MCF 10A (cell line): Measurements from ENCODE around the gene NUB1. TPM values are rescaled to one million over a fixed set of nuclear protein-coding genes. Genes with fewer than 3 reads are reported as not detected.

Experiments
- BruUV-seq: library from RNA; stranded (reverse); fragments of 400-500 nt; replicated peaks from 2 replicates; lab custom pipeline; 2021; lab: Mats Ljungman, UMichigan
- CTCF ChIA-PET: fragments of 300-600 bp; sonication (Branson Sonifier 250); formaldehyde crosslinking; extraction: SDS; loops from one replicate; lab custom pipeline; 2021; ENCODE audit warnings: antibody characterized with exemption, inconsistent platforms; lab: Yijun Ruan, JAX
- POLR2A ChIA-PET: fragments of 300-600, 350-650 bp; sonication (Branson Sonifier 250); formaldehyde crosslinking; extraction: SDS; loops from one replicate; lab custom pipeline; 2020; ENCODE audit warnings: antibody characterized with exemption, inconsistent platforms; lab: Yijun Ruan, JAX
- DNase-seq: peaks from one replicate; pipeline ENCODE4 v3.0.0-alpha.2; 2018; ENCODE audit not compliant: unreplicated experiment
- H3K27ac Mint-ChIP-seq: one replicate; pipeline ENCODE4 v1.8.0; 2022; ENCODE audit warnings: mild to moderate bottlenecking, low read depth, mixed read lengths; ENCODE audit not compliant: unreplicated experiment
- H3K27me3 Mint-ChIP-seq: one replicate; pipeline ENCODE4 v1.8.0; 2022; ENCODE audit warnings: mixed read lengths; ENCODE audit not compliant: insufficient read depth, unreplicated experiment
- H3K36me3 Mint-ChIP-seq: one replicate; pipeline ENCODE4 v1.8.0; 2022; ENCODE audit warnings: mild to moderate bottlenecking, moderate library complexity, mixed read lengths; ENCODE audit not compliant: insufficient read depth, unreplicated experiment
- H3K4me1 Mint-ChIP-seq: one replicate; pipeline ENCODE4 v1.8.0; 2022; ENCODE audit warnings: mixed read lengths; ENCODE audit not compliant: insufficient read depth, unreplicated experiment
- H3K4me3 Mint-ChIP-seq: one replicate; pipeline ENCODE4 v1.8.0; 2022; ENCODE audit warnings: mild to moderate bottlenecking, moderate library complexity, mixed read lengths; ENCODE audit not compliant: unreplicated experiment
- H3K9me3 Mint-ChIP-seq: one replicate; pipeline ENCODE4 v1.8.0; 2022; ENCODE audit warnings: mixed read lengths; ENCODE audit not compliant: unreplicated experiment
- CTCF ChIP-seq: fragments of 200-600 bp; IDR thresholded peaks from one replicate; pipeline ENCODE4 v1.8.0; 2022; ENCODE audit warnings: antibody characterized with exemption, mild to moderate bottlenecking; ENCODE audit not compliant: unreplicated experiment
- intact Hi-C: fragments of 100-400 bp; cut with micrococcal nuclease; formaldehyde crosslinking; loops from 2 replicates; pipeline ENCODE4 v1.14.1; 2022
- total RNA-seq: library from RNA; stranded (reverse); gene quantifications from 2 replicates; pipeline ENCODE4 v1.2.3, GENCODE V29; 2022

NUB1 gene
- total RNA-seq, 1 experiment from 2014 or later, result 53.3 TPM

DNA sequence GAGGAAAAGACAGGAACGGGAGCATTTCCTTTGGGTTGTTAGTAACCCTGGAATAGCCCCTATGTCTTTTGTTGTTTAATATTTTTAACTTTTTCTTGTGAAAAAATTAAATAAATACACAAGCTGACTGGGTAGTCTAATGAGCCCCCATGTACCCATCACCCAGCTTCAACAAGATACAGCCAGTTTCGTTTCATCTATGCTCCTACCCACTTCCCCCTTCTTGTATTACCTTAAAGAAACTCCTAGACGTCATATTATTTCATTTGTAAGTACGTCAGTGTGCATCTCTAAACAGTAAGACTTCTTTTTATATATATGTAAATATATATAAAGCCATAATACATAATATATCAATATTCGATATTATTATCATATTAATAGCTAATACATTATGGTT lies 42.8 kb upstream of the NUB1 start:
- H3K4me3 Mint-ChIP-seq, result no peak overlapping the region
- no peaks in the 10 kb centered on the region for H3K36me3 Mint-ChIP-seq
- H3K9me3 Mint-ChIP-seq, result no peaks in the 10 kb centered on the region
- no peak for TF ChIP-seq CTCF
- H3K4me1 Mint-ChIP-seq, result no peaks in the 10 kb centered on the region
- no peak overlapping the region for H3K27ac Mint-ChIP-seq
- no TSS peak for BruUV-seq
- POLR2A ChIA-PET, result interaction anchor here (0.6 kb wide), 2 partner anchors 53 to 183 kb away, joined by 3 read pairs; no protein-coding TSS in a partner anchor
- CTCF ChIA-PET, result interaction anchor here (1.2 kb wide), 1 partner anchor 16 kb away, joined by 5 read pairs; no protein-coding TSS in a partner anchor
- intact Hi-C loops, result no loop called here
- peaks cover 44% of the 10 kb centered on the region for H3K27me3 Mint-ChIP-seq
- DNase-seq, result no peak

GRCh38 chr7:151299530-151299929 lies 42.1 kb upstream of the NUB1 start:
- no peak for DNase-seq
- intact Hi-C loops, result no loop called here
- no peak overlapping the region for H3K4me3 Mint-ChIP-seq
- no TSS peak for BruUV-seq
- peaks cover 40% of the 10 kb centered on the region for H3K27me3 Mint-ChIP-seq
- no peaks in the 10 kb centered on the region for H3K9me3 Mint-ChIP-seq
- no peak overlapping the region for H3K27ac Mint-ChIP-seq
- H3K36me3 Mint-ChIP-seq, result no peaks in the 10 kb centered on the region
- no peaks in the 10 kb centered on the region for H3K4me1 Mint-ChIP-seq
- no peak for TF ChIP-seq CTCF
- POLR2A ChIA-PET, result interaction anchor here (0.6 kb wide), 1 partner anchor 184 kb away, joined by 3 read pairs; no protein-coding TSS in a partner anchor
- CTCF ChIA-PET, result interaction anchor here (1.1 to 1.6 kb wide), 3 partner anchors 15 to 52 kb away, joined by 3 to 5 read pairs (median 4); no protein-coding TSS in a partner anchor

DNA sequence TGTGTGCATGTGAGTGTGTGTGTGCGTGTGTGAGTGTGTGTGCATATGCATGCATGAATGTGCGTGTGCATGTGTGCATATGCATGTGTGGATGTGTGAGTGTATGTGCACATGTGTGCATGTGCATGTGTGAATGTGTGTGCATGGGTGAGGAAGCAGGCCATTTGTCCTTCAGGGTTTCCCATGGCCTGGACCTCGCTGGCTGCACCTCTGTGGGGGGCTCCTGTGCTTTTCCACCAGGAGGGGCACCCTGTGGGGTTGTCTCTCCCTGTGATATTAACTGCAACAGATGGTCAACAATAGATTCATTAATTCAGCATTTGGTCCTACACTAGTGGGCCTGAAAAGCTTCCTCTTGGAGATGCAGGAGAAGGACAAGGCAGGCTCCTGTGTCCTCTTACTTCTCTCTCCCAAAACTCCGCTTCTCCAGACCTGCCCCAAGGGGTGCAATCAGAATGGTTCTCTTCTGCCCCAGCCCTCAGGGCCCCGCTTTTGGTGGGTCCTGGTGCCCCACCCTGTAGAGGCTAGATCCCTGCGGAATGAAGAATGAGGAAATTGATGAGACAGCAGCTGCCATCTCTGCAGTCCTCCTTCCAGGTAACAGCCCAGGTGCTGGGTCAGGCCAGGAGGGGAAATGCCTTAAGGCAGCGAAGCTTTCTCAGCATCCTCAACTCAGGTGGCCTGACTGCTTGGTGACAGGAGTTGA lies 41.5 kb upstream of the NUB1 start:
- H3K4me1 Mint-ChIP-seq, result peaks cover 4% of the 10 kb centered on the region
- CTCF ChIA-PET, result interaction anchor here (1.1 to 1.6 kb wide), 3 partner anchors 14 to 53 kb away, joined by 3 to 4 read pairs (median 4); no protein-coding TSS in a partner anchor
- no TSS peak for BruUV-seq
- DNase-seq, result no peak
- no peaks in the 10 kb centered on the region for H3K9me3 Mint-ChIP-seq
- H3K36me3 Mint-ChIP-seq, result no peaks in the 10 kb centered on the region
- H3K4me3 Mint-ChIP-seq, result no peak overlapping the region
- no peak for TF ChIP-seq CTCF
- peaks cover 40% of the 10 kb centered on the region for H3K27me3 Mint-ChIP-seq
- POLR2A ChIA-PET, result interaction anchor here (0.6 kb wide), 1 partner anchor 68 kb away, joined by 3 read pairs; no protein-coding TSS in a partner anchor
- intact Hi-C loops, result no loop called here
- H3K27ac Mint-ChIP-seq, result no peak overlapping the region
